AG04450 (cell line): ENCODE measurements around the gene HOXA10. TPM values are rescaled to one million over a fixed set of nuclear protein-coding genes. Genes with fewer than 3 reads are reported as not detected.

Source experiments
- CTCF ChIA-PET: fragments of 300-600, 350-600 bp; formaldehyde crosslinking; extraction: SDS; loops from one replicate; lab custom pipeline; 2022; ENCODE audit warnings: antibody characterized with exemption, inconsistent platforms; lab: Charles Lee
- POLR2A ChIA-PET: fragments of 350-600 bp; formaldehyde crosslinking; extraction: SDS; loops from one replicate; lab custom pipeline; 2021; ENCODE audit warnings: antibody characterized with exemption, inconsistent platforms; lab: Yijun Ruan, JAX
- DNase-seq: peaks from one replicate; pipeline ENCODE4 v3.0.0-alpha.2; 2011; ENCODE audit warnings: low read depth, low spot score
- H3K27ac ChIP-seq: one replicate; pipeline ENCODE4 v1.5.1; 2012; ENCODE audit warnings: low read depth, low read length, control low read depth
- H3K27me3 ChIP-seq: one replicate; pipeline ENCODE4 v1.6.0; 2012; ENCODE audit warnings: low read length; ENCODE audit not compliant: control insufficient read depth, insufficient read depth
- H3K4me3 ChIP-seq: 2 replicates; pipeline ENCODE4 v1.5.1; 2011; ENCODE audit warnings: mild to moderate bottlenecking, low read depth, low read length, control low read depth
- H3K9me3 ChIP-seq: 2 replicates; pipeline ENCODE4 v1.5.1; 2012; ENCODE audit warnings: low read length; ENCODE audit not compliant: control insufficient read depth, insufficient read depth
- CTCF ChIP-seq: IDR thresholded peaks from 2 replicates; pipeline ENCODE4 v1.5.1; 2011; ENCODE audit warnings: low read depth, low read length, control low read depth, inconsistent platforms
- polyA plus RNA-seq: library from polyadenylated mRNA; depleted of rRNA; stranded (reverse); fragments of >200 nt; gene quantifications from 2 replicates; pipeline ENCODE4 v1.2.3, GENCODE V29; 2011

HOXA10 gene
- polyA plus RNA-seq, 1 experiment = 0.47 TPM

GRCh38 chr7:27212497-27213432, 38.6 kb upstream of the HOXA10 start:
- TF ChIP-seq CTCF = no peak
- POLR2A ChIA-PET = no interaction called here
- Histone ChIP-seq H3K27me3 (peaks cover 94% of the 10 kb centered on the region), H3K4me3 (no peak overlapping the region), H3K27ac (no peak overlapping the region), H3K9me3 (peaks cover 9% of the 10 kb centered on the region; the same call in 1 of the 2 replicates)
- DNase-seq = no peak
- CTCF ChIA-PET = interaction anchor here (1.8 kb wide), 1 partner anchor 884 kb away, joined by 6 read pairs; no protein-coding TSS in a partner anchor

- POLR2A ChIA-PET = no interaction called here
- TF ChIP-seq CTCF = no peak
- peaks cover 9% of the 10 kb centered on the region; the same call in 1 of the 2 replicates for H3K9me3 ChIP-seq
- peaks cover 95% of the 10 kb centered on the region for H3K27me3 ChIP-seq
- no peak overlapping the region for H3K27ac ChIP-seq
- CTCF ChIA-PET = interaction anchor here (1.7 to 2.7 kb wide), 5 partner anchors 11 to 885 kb away, joined by 6 to 32 read pairs (median 16); no protein-coding TSS in a partner anchor
- DNase-seq = no peak
- no peak overlapping the region for H3K4me3 ChIP-seq
These were observed 37.7 kb upstream of the HOXA10 start for GRCh38 chr7:27211764-27212204.

- DNase-seq = no peak
- peaks cover 9% of the 10 kb centered on the region; the same call in 1 of the 2 replicates for H3K9me3 ChIP-seq
- H3K4me3 ChIP-seq = no peak overlapping the region
- no peak for TF ChIP-seq CTCF
- POLR2A ChIA-PET = no interaction called here
- H3K27ac ChIP-seq = no peak overlapping the region
- CTCF ChIA-PET = interaction anchor here (0.6 to 2.7 kb wide), 23 partner anchors 9 to 886 kb away, joined by 3 to 32 read pairs (median 6); partner anchors contain the start of gene HOXA11
- peaks cover 96% of the 10 kb centered on the region for H3K27me3 ChIP-seq
These were observed 36.9 kb upstream of the HOXA10 start for GRCh38 chr7:27211084-27211446.

GRCh38 chr7:27210441-27211083, 36.4 kb upstream of the HOXA10 start:
- Histone ChIP-seq H3K4me3 (peak overlapping the region; percentile 37), H3K9me3 (peaks cover 12% of the 10 kb centered on the region; the same call in 1 of the 2 replicates), H3K27ac (no peak overlapping the region), H3K27me3 (peaks cover 98% of the 10 kb centered on the region)
- no peak for DNase-seq
- ChIA-PET POLR2A (no interaction called here), CTCF (interaction anchor here (0.6 to 2.7 kb wide), 28 partner anchors 10 to 886 kb away, joined by 3 to 32 read pairs (median 6); partner anchors contain the start of gene HOXA11)
- TF ChIP-seq CTCF = peak; percentile 81
